ENCODE measurements around the gene AHNAK.

Gene AHNAK

DNA sequence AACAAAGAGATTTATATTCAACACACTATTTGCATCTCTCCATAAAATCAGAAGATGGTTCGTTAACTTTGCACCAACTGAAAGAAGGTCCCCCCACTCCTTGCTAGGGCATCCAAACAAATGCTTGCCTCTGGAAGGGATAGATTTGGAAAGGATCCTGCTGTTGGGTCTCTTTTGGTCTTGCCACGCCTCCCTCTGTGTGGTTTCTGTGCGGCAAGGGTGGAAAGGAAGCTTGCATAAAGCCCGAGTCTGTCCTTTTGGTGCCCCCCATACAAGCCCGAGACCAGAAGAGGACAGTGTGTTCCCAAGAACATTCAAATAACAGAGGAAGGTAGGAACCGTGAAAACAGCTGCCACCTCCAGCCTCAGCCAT lies 112.7 kb downstream of the AHNAK start:
- no peak overlapping the region for H3K4me3 ChIP-seq (ENCODE audit: insufficient read depth, low read length, poor library complexity, severe bottlenecking)
- H2AFZ ChIP-seq (ENCODE audit: low read depth, low read length, severe bottlenecking) = no peak overlapping the region
- no peaks in the 10 kb centered on the region for H4K20me1 ChIP-seq (ENCODE audit: low read depth, low read length)
- H3K9ac ChIP-seq (ENCODE audit: low read length) = no peak overlapping the region
- no peaks in the 10 kb centered on the region for H3K36me3 ChIP-seq (ENCODE audit: low read length)
- no peak overlapping the region for H3K27ac ChIP-seq (ENCODE audit: low read depth, low read length)
- no peaks in the 10 kb centered on the region for H3K27me3 ChIP-seq (ENCODE audit: low read length)
- H3K4me2 ChIP-seq (ENCODE audit: low read depth, low read length, poor library complexity, severe bottlenecking) = no peak overlapping the region
- no peaks in the 10 kb centered on the region for H3F3A ChIP-seq (ENCODE audit: insufficient read depth)
- no peaks in the 10 kb centered on the region for H3K9me2 ChIP-seq (replicated peaks; ENCODE audit: insufficient read depth, low read length)
- no peaks in the 10 kb centered on the region for H3K79me2 ChIP-seq (ENCODE audit: insufficient read depth, low read length)
- no peaks in the 10 kb centered on the region for H3K9me3 ChIP-seq (ENCODE audit: insufficient read depth, low read length)
- TF ChIP-seq, protein P1, sequence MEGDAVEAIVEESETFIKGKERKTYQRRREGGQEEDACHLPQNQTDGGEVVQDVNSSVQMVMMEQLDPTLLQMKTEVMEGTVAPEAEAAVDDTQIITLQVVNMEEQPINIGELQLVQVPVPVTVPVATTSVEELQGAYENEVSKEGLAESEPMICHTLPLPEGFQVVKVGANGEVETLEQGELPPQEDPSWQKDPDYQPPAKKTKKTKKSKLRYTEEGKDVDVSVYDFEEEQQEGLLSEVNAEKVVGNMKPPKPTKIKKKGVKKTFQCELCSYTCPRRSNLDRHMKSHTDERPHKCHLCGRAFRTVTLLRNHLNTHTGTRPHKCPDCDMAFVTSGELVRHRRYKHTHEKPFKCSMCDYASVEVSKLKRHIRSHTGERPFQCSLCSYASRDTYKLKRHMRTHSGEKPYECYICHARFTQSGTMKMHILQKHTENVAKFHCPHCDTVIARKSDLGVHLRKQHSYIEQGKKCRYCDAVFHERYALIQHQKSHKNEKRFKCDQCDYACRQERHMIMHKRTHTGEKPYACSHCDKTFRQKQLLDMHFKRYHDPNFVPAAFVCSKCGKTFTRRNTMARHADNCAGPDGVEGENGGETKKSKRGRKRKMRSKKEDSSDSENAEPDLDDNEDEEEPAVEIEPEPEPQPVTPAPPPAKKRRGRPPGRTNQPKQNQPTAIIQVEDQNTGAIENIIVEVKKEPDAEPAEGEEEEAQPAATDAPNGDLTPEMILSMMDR (IDR thresholded peaks at IDR 0.05; ENCODE audit: insufficient read depth, low read length, poor library complexity, severe bottlenecking) = no peak
- no peak for TF ChIP-seq EZH2phosphoT487 (conservative IDR thresholded peaks at IDR 0.05; ENCODE audit: low read length)

DNA sequence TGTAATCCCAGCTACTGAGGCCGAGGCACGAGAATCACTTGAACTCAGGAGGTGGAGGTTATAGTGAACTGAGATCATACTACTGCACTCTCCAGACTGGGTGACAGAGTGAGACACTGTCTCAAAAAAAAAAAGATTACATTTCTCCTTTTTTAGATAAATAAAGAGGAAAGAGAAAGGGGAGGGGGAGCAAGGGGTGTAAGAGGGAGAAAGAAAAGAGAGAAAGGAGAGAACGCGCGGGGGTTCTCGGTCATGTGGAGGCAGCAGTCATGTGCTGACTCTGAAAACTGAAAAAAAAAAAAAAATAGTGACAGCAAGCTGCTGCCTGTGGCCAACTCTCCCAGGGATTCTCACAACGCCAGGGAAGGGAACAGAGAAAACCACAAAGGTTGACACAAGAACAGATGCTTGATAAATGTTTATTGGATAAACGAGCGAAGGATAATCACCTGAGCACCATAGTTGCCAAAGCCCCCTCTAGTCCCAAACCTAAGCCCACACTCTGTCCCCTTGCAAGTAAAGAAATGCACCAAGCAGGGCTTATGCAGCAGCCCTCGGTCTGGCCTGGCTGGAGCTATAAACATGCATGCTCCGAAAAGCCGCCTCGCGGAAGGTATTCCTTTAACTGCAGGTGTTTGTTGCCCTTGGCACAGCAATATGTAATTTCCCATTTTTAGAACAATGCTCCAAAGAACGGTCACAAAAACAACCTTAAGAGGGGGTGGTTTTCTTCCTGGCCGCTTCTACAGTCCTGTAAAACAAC lies 113.3 kb downstream of the AHNAK start:
- no peaks in the 10 kb centered on the region for H3F3A ChIP-seq (ENCODE audit: insufficient read depth)
- no peaks in the 10 kb centered on the region for H3K79me2 ChIP-seq (ENCODE audit: insufficient read depth, low read length)
- no peak for TF ChIP-seq EZH2phosphoT487 (conservative IDR thresholded peaks at IDR 0.05; ENCODE audit: low read length)
- TF ChIP-seq, protein P1 (IDR thresholded peaks at IDR 0.05; ENCODE audit: insufficient read depth, low read length, poor library complexity, severe bottlenecking) = no peak
- no peaks in the 10 kb centered on the region for H3K27me3 ChIP-seq (ENCODE audit: low read length)
- H3K9me2 ChIP-seq (replicated peaks; ENCODE audit: insufficient read depth, low read length) = no peaks in the 10 kb centered on the region
- no peak overlapping the region for H3K4me2 ChIP-seq (ENCODE audit: low read depth, low read length, poor library complexity, severe bottlenecking)
- H3K4me3 ChIP-seq (ENCODE audit: insufficient read depth, low read length, poor library complexity, severe bottlenecking) = no peak overlapping the region
- H4K20me1 ChIP-seq (ENCODE audit: low read depth, low read length) = no peaks in the 10 kb centered on the region
- H3K27ac ChIP-seq (ENCODE audit: low read depth, low read length) = no peak overlapping the region
- no peaks in the 10 kb centered on the region for H3K36me3 ChIP-seq (ENCODE audit: low read length)
- no peak overlapping the region for H3K9ac ChIP-seq (ENCODE audit: low read length)
- no peak overlapping the region for H2AFZ ChIP-seq (ENCODE audit: low read depth, low read length, severe bottlenecking)
- H3K9me3 ChIP-seq (ENCODE audit: insufficient read depth, low read length) = no peaks in the 10 kb centered on the region

DNA sequence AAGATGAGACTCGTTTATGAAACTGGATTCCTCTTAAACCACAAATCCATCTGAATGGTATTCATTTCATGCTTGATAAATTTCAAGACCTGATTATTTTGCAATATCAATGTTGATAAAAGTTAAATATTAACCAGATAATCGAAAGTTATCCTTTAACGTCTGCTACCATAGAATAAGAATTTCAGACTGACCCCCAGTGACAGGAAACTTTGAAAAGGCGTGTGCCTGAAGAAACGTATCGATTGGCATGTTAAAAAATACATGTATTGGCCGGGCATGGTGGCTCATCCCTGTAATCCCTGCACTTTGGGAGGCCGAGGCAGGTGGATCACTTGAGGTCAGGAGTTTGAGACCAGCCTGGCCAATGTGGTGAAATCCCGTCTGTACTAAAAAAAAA lies 113.9 kb downstream of the AHNAK start:
- H3K27ac ChIP-seq (ENCODE audit: low read depth, low read length) = no peak overlapping the region
- H3K27me3 ChIP-seq (ENCODE audit: low read length) = no peaks in the 10 kb centered on the region
- H4K20me1 ChIP-seq (ENCODE audit: low read depth, low read length) = no peaks in the 10 kb centered on the region
- no peaks in the 10 kb centered on the region for H3K9me3 ChIP-seq (ENCODE audit: insufficient read depth, low read length)
- no peaks in the 10 kb centered on the region for H3K79me2 ChIP-seq (ENCODE audit: insufficient read depth, low read length)
- no peaks in the 10 kb centered on the region for H3K36me3 ChIP-seq (ENCODE audit: low read length)
- TF ChIP-seq, protein P1 (IDR thresholded peaks at IDR 0.05; ENCODE audit: insufficient read depth, low read length, poor library complexity, severe bottlenecking) = no peak
- no peak for TF ChIP-seq EZH2phosphoT487 (conservative IDR thresholded peaks at IDR 0.05; ENCODE audit: low read length)
- H3F3A ChIP-seq (ENCODE audit: insufficient read depth) = no peaks in the 10 kb centered on the region
- no peaks in the 10 kb centered on the region for H3K9me2 ChIP-seq (replicated peaks; ENCODE audit: insufficient read depth, low read length)
- no peak overlapping the region for H3K4me3 ChIP-seq (ENCODE audit: insufficient read depth, low read length, poor library complexity, severe bottlenecking)
- H2AFZ ChIP-seq (ENCODE audit: low read depth, low read length, severe bottlenecking) = no peak overlapping the region
- no peak overlapping the region for H3K9ac ChIP-seq (ENCODE audit: low read length)
- no peak overlapping the region for H3K4me2 ChIP-seq (ENCODE audit: low read depth, low read length, poor library complexity, severe bottlenecking)
